Panc1 (cell line): Measurements from ENCODE around the gene KCNRG.
"Not testable (repeated sequence)": the region's sequence is repeated elsewhere in the genome, so short reads cannot be mapped to it uniquely, and the experiment has no call there.

Experiments
- CTCF ChIP-seq: fragments of 450-650 bp; IDR thresholded peaks from 2 replicates; pipeline ENCODE4 v1.5.1; 2017; ENCODE audit warnings: mild to moderate bottlenecking
- POLR2AphosphoS5 ChIP-seq: IDR thresholded peaks from 2 replicates; pipeline ENCODE4 v1.6.1; 2012; ENCODE audit warnings: mild to moderate bottlenecking, low read depth, low read length, moderate library complexity
- REST ChIP-seq, 2 experiments: IDR thresholded peaks; 2 replicates each; pipeline ENCODE4 v1.6.1; 2011 to 2012; ENCODE audit warnings: low read depth in 2 of 2, control low read depth in 1 of 2, low read length in 1 of 2, mild to moderate bottlenecking in 1 of 2, moderate library complexity in 1 of 2; ENCODE audit not compliant: insufficient read depth in 1 of 2
- SIN3A ChIP-seq: IDR thresholded peaks from 2 replicates; pipeline ENCODE4 v1.6.1; 2012; ENCODE audit warnings: low read depth, mild to moderate bottlenecking, low read length, moderate library complexity, borderline replicate concordance; ENCODE audit not compliant: insufficient read depth
- TCF7L2 ChIP-seq: IDR thresholded peaks from 2 replicates; pipeline ENCODE4 v1.6.1; 2011; ENCODE audit warnings: mild to moderate bottlenecking, low read depth, low read length, inconsistent platforms

GRCh38 chr13:49990612-49991011 is 24.6 kb upstream of the KCNRG start:
- TF ChIP-seq CTCF; POLR2AphosphoS5; SIN3A; REST (IDR thresholded peaks at IDR 0.05; ENCODE audit: insufficient read depth in 1 of 2, low read depth in 2 of 2, low read length in 1 of 2); TCF7L2: not testable (repeated sequence)
